Measurements from ENCODE around the gene NCOA3.

The NCOA3 gene

DNA sequence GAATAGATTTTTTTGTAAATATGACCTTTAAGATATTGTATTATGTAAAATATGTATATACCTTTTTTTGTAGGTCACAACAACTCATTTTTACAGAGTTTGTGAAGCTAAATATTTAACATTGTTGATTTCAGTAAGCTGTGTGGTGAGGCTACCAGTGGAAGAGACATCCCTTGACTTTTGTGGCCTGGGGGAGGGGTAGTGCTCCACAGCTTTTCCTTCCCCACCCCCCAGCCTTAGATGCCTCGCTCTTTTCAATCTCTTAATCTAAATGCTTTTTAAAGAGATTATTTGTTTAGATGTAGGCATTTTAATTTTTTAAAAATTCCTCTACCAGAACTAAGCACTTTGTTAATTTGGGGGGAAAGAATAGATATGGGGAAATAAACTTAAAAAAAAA, 152.7 kb downstream of the NCOA3 start:
- TF ChIP-seq CEBPB (IDR thresholded peaks at IDR 0.05) (no peak), TCF12 (IDR thresholded peaks at IDR 0.05; ENCODE audit: low read depth) (no peak), TAF1 (IDR thresholded peaks at IDR 0.05; ENCODE audit: low read depth) (no peak), YY1 (IDR thresholded peaks at IDR 0.05; ENCODE audit: low read depth) (no peak), NFIC (IDR thresholded peaks at IDR 0.05) (no peak), RAD21 (IDR thresholded peaks at IDR 0.05; ENCODE audit: low read depth) (no peak), EP300 (IDR thresholded peaks at IDR 0.05; ENCODE audit: borderline replicate concordance) (no peak), CREB1 (IDR thresholded peaks at IDR 0.05; ENCODE audit: low read depth) (no peak), REST (IDR thresholded peaks at IDR 0.05; ENCODE audit: low read depth) (no peak), EGR1 (IDR thresholded peaks at IDR 0.05) (no peak), FOXM1 (IDR thresholded peaks at IDR 0.05; ENCODE audit: borderline replicate concordance, low read depth) (no peak), TEAD4 (IDR thresholded peaks at IDR 0.05) (no peak), USF1 (IDR thresholded peaks at IDR 0.05) (no peak), ZBTB7A (IDR thresholded peaks at IDR 0.05; ENCODE audit: low read depth) (no peak)
- TF ChIP-seq, protein P1, sequence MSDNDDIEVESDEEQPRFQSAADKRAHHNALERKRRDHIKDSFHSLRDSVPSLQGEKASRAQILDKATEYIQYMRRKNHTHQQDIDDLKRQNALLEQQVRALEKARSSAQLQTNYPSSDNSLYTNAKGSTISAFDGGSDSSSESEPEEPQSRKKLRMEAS (IDR thresholded peaks at IDR 0.05) = no peak

DNA sequence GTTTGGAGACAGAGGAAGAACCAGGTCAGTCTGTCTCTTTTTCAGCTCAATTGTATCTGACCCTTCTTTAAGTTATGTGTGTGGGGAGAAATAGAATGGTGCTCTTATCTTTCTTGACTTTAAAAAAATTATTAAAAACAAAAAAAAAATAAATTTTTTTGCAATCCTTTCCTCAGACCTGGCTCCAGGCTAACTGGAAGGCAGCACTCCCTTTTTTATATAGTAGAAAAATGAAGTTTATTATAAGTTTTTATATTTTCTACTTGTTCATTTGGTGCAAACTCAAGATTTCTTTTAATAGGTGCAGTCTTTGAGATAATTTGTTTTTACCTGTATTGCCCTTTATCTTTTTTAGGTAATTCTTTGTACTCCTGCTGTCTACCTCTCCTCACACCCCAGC, 153.9 kb downstream of the NCOA3 start:
- TF ChIP-seq TCF12 (IDR thresholded peaks at IDR 0.05; ENCODE audit: low read depth) = no peak
- no peak for TF ChIP-seq YY1 (IDR thresholded peaks at IDR 0.05; ENCODE audit: low read depth)
- TF ChIP-seq NFIC (IDR thresholded peaks at IDR 0.05) = no peak
- no peak for TF ChIP-seq TEAD4 (IDR thresholded peaks at IDR 0.05)
- TF ChIP-seq, protein P1 (IDR thresholded peaks at IDR 0.05) = no peak
- TF ChIP-seq USF1 (IDR thresholded peaks at IDR 0.05) = no peak
- TF ChIP-seq CEBPB (IDR thresholded peaks at IDR 0.05) = no peak
- TF ChIP-seq FOXM1 (IDR thresholded peaks at IDR 0.05; ENCODE audit: borderline replicate concordance, low read depth) = no peak
- no peak for TF ChIP-seq REST (IDR thresholded peaks at IDR 0.05; ENCODE audit: low read depth)
- TF ChIP-seq RAD21 (IDR thresholded peaks at IDR 0.05; ENCODE audit: low read depth) = no peak
- no peak for TF ChIP-seq EP300 (IDR thresholded peaks at IDR 0.05; ENCODE audit: borderline replicate concordance)
- no peak for TF ChIP-seq TAF1 (IDR thresholded peaks at IDR 0.05; ENCODE audit: low read depth)
- no peak for TF ChIP-seq EGR1 (IDR thresholded peaks at IDR 0.05)
- no peak for TF ChIP-seq CREB1 (IDR thresholded peaks at IDR 0.05; ENCODE audit: low read depth)
- no peak for TF ChIP-seq ZBTB7A (IDR thresholded peaks at IDR 0.05; ENCODE audit: low read depth)

DNA sequence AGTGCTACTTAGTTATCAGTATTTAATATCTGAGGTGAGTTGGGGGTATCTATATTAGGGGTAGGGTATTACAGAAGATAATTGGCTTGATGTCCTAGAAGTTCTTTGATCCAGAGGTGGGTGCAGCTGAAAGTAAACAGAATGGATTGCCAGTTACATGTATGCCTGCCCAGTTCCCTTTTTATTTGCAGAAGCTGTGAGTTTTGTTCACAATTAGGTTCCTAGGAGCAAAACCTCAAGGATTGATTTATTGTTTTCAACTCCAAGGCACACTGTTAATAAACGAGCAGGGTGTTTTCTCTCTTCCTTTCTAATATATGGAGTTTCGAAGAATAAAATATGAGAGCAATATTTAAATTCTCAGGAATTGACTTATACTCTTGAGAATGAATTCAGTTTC, 154.6 kb downstream of the NCOA3 start:
- TF ChIP-seq TCF12 (IDR thresholded peaks at IDR 0.05; ENCODE audit: low read depth) (no peak), REST (IDR thresholded peaks at IDR 0.05; ENCODE audit: low read depth) (no peak), CREB1 (IDR thresholded peaks at IDR 0.05; ENCODE audit: low read depth) (no peak), RAD21 (IDR thresholded peaks at IDR 0.05; ENCODE audit: low read depth) (no peak), ZBTB7A (IDR thresholded peaks at IDR 0.05; ENCODE audit: low read depth) (no peak), NFIC (IDR thresholded peaks at IDR 0.05) (no peak), EP300 (IDR thresholded peaks at IDR 0.05; ENCODE audit: borderline replicate concordance) (no peak), YY1 (IDR thresholded peaks at IDR 0.05; ENCODE audit: low read depth) (no peak), CEBPB (IDR thresholded peaks at IDR 0.05) (no peak), USF1 (IDR thresholded peaks at IDR 0.05) (no peak), TEAD4 (IDR thresholded peaks at IDR 0.05) (no peak), TAF1 (IDR thresholded peaks at IDR 0.05; ENCODE audit: low read depth) (no peak), FOXM1 (IDR thresholded peaks at IDR 0.05; ENCODE audit: borderline replicate concordance, low read depth) (no peak), EGR1 (IDR thresholded peaks at IDR 0.05) (no peak)
- TF ChIP-seq, protein P1 (IDR thresholded peaks at IDR 0.05) = no peak

All from Ishikawa (cell line).